Stromal cell of bone marrow (primary cell): ENCODE results near the gene PAX7.

Experiments
- DNase-seq: peaks from one replicate; pipeline ENCODE4 v3.0.0-alpha.2; 2012; ENCODE audit warnings: low read depth

The PAX7 gene

DNA sequence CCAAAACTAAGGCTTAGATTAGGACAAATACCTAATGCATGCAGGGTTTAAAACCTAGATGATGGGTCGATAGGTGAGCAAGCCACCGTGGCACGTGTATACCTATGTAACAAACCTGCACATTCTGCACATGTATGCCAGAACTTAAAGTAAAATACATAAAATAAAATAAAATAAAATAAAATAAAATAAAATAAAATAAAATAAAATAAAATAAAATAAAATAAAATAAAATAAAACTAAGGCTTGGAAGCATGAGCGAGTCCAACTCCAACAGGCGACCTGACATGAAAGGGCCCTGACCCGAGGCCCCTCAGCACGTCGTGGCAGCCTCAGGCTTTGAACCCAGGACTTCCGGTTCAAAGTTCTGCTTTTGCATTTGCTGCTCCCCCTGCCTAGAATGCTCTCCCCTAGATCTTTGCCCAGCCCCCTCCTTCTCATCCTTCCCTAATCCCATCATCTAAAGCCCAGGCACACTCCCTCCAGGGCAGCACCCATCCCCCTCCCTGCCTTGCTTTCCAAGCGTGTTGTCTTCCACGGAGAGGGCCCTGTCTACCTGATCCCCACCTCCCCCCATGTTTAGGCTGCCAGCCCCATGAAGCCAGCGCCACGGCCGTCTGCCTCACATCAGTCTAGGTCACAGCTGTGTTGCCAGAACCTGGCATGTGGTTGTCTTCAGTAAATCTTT is 164.5 kb downstream of the PAX7 start:
- no peak for DNase-seq

GRCh38 chr1:18796950-18797349 is 166.3 kb downstream of the PAX7 start:
- DNase-seq = no peak
